Erythroblast (primary cell): Measurements from ENCODE around the gene KRR1.
"Not testable (repeated sequence)": the region's sequence is repeated elsewhere in the genome, so short reads cannot be mapped to it uniquely, and the experiment has no call there.

ENCODE experiments used
- DNase-seq, 2 experiments: peaks; one replicate each; lab custom pipeline; 2025; lab: John Stamatoyannopoulos, UW
- GATA1 ChIP-seq: IDR thresholded peaks from 2 replicates; pipeline ENCODE4 v1.6.1; 2011; ENCODE audit warnings: low read depth, mild to moderate bottlenecking, control low read depth, low read length, moderate library complexity
- POLR2A ChIP-seq: IDR thresholded peaks from 2 replicates; pipeline ENCODE4 v1.6.1; 2011; ENCODE audit warnings: mild to moderate bottlenecking, low read length

Gene KRR1

GRCh38 chr12:75491169-75491568, 20.2 kb downstream of the KRR1 start:
- TF ChIP-seq POLR2A: no peak
- TF ChIP-seq GATA1: no peak
- DNase-seq: no peak

DNA sequence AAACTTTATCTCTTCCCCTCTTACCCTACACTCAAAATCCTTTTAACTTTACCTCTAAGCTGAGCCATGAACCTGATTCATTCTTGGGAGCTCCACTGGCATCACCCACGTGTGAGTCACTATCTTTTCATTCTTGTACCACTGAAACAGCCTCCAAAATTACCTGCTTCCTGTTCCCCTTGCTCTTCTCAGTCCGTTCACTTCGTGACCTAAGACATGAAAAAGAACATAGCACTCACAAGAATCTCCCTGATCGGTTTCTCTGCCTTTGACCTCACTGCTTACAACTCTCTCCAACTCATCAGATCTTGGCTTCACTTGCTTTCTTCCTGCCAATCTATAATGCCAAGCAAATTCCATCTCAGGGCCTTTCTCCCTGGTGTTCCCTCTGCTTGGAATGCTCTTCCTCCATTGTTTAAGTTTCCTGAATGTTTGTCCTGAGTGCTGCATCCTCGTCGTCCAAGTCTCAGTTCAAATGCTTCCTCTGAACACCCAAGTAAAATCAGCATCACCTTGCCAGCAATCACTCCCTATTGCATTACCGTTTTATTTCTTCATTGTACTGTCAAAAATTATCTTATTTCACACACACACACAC, 21.7 kb downstream of the KRR1 start:
- TF ChIP-seq GATA1: no peak
- no peak for TF ChIP-seq POLR2A
- DNase-seq: no peak

- DNase-seq: no peak
- TF ChIP-seq POLR2A: no peak
- no peak for TF ChIP-seq GATA1
These were observed 22.2 kb downstream of the KRR1 start for GRCh38 chr12:75489187-75489586.

GRCh38 chr12:75488553-75488952, 22.9 kb downstream of the KRR1 start:
- TF ChIP-seq POLR2A (no peak), GATA1 (no peak)

GRCh38 chr12:75487308-75487707, 24.1 kb downstream of the KRR1 start:
- TF ChIP-seq POLR2A (no peak), GATA1 (no peak)
- DNase-seq: no peak

More at GRCh38 chr12:75488553-75488952, 22.9 kb downstream of the KRR1 start:
- peak; percentile 24 to 31 for DNase-seq

GRCh38 chr12:75484450-75484849, 27.0 kb downstream of the KRR1 start:
- not testable (repeated sequence) for DNase-seq

DNA sequence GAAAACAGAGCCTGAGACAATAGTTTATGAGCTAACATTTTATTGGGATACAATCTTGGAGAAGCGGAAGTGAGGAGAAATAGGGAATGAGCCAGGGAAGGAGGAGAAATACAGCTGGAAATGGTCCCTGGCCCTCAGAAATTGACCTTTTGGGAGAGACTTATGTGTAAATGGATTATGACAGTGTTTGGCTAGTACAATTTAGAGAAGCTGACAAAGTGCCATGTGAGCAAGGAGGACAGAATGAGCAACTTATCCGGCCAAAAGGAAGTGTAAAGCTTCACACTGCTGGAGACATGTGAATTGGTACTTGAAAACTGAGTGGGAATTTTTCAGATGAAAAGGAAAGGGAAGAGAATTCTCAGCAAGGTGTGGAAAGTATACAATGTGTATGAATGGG, 28.0 kb downstream of the KRR1 start:
- no peak for DNase-seq
- TF ChIP-seq POLR2A: no peak

- TF ChIP-seq GATA1: no peak
- TF ChIP-seq POLR2A: no peak
- DNase-seq: no peak
These were observed 28.8 kb downstream of the KRR1 start for GRCh38 chr12:75482646-75483045.

DNA sequence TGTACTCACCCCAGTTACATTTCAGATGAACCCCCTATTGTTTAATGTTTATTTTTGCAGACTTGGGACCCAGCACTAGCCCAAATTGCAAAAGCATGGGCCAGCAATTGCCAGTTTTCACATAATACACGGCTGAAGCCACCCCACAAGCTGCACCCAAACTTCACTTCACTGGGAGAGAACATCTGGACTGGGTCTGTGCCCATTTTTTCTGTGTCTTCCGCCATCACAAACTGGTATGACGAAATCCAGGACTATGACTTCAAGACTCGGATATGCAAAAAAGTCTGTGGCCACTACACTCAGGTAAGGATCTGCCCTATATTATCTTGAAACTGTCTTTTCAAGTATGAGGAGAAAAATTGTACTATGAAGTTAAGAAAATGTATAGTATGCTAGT, 29.6 kb downstream of the KRR1 start:
- TF ChIP-seq POLR2A (no peak), GATA1 (no peak)
- DNase-seq: no peak

DNA sequence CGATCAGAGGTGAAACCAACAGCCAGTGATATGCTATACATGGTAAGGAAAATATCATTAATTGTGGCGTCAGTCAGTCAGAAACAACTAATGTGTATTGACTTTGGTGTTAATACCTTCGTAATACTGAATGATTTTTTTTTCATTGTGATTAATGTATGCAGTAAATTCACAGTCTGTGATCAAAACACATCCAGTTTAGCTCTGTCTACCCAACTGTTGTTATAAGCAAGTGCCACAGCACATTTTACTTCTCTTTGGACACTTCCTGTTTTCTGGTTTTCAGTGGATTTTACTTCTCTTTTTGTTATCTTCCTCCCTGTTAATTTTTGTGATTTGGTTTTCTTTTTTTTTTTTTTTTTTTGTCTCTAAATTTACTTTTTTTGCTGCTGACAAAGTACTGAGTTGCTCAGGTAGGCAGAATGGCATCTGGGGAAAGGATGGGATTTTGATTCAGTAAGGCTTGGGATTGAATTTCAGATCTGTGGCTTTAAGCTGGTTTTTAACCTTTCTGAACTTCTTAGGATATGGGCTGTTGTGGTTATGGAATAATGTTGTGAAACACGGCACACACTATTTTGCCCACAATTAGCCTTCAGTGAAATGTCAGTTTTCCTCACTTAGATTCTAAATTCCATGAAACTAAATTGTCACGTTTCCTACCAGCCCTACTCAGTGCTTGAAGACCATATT, 30.2 kb downstream of the KRR1 start:
- TF ChIP-seq GATA1 (no peak), POLR2A (peak; percentile 4)
- DNase-seq: no peak

GRCh38 chr12:75480469-75480949, 30.9 kb downstream of the KRR1 start, which contains the start of gene GLIPR1:
Gene GLIPR1 (plus strand): TSS chr12:75480755. CDS start chr12:75480881, 126 bp downstream.
- peak; percentile 12 for TF ChIP-seq POLR2A
- no peak for TF ChIP-seq GATA1
- peak; percentile 19 to 29 for DNase-seq

- no peak for TF ChIP-seq POLR2A
- TF ChIP-seq GATA1: no peak
- DNase-seq: no peak
These were observed 31.4 kb downstream of the KRR1 start for GRCh38 chr12:75479963-75480461.

DNA sequence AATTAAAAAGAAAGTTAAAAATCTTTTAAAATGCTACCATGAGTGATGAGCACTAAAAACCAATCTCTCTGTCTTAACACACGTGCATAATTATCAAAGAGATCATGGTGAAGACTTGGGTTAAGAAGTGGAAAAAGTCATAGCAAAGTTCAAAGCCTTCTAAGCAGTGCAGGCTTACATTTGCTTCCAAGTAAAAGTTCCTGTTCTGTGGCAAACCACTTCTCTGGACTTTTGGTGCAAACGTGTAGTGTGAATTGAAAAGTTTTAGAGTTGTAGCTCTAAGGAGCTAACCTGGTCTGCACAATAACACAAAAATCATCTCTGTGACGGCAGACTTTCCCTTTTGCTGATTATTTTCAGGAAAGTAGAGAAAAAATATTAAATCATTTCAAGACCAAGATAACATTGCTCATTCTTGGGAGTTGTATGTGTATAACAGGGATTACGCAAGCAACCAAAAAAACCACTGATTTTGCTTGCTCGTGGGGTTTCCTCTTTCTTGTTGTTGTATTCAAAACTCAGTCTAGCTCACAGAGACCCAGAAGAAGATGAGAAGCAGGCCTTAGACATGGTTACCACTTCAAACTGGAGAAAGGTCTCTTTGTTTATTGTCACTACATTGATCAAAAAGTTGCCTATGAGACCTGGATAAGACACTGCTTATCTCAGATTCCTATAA, 33.2 kb downstream of the KRR1 start:
- TF ChIP-seq POLR2A: no peak
- no peak for TF ChIP-seq GATA1
- DNase-seq: no peak

- TF ChIP-seq POLR2A: no peak
- no peak for TF ChIP-seq GATA1
- no peak for DNase-seq
These were observed 34.3 kb downstream of the KRR1 start for GRCh38 chr12:75477137-75477536.

DNA sequence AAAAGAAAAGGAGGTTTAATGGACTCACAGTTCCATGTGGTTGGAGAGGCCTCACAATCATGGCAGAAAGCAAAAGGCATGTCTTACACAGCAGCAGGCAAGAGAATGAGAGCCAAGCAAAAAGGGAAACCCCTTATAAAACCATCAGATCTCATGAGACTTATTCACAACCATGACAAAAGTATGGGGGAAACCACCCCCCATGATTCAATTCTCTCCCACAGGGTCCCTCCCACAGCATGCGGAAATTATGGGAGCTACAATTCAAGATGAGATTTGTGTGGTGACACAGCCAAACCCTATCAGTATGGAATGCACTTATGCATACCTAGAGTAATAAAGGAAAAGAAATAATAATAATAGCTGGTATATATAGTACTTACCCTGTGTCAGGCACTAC, 35.3 kb downstream of the KRR1 start:
- no peak for DNase-seq
- TF ChIP-seq POLR2A (no peak), GATA1 (no peak)
